Thoracic aorta (tissue), 2 donors: ENCODE data around the gene MUL1. TPM values are rescaled to one million over a fixed set of nuclear protein-coding genes. Genes with fewer than 3 reads are reported as not detected.

Source experiments
- ATAC-seq: fragments of 150-250 bp; one replicate; pipeline ENCODE4 v1.8.0; 2017; ENCODE audit warnings: low read depth; ENCODE audit not compliant: insufficient number of reproducible peaks, low FRiP score
- DNase-seq: peaks from one replicate; pipeline ENCODE4 v3.0.0-alpha.2; 2020; ENCODE audit warnings: low spot score
- H3K27ac ChIP-seq, 2 donors: fragments of 200-600 bp; sonication (generic); 1 replicate in 1 of 2; 2 replicates in 1 of 2; pipeline ENCODE4 v1.5.1; 2016; ENCODE audit warnings: mild to moderate bottlenecking in 2 of 2, moderate library complexity in 2 of 2
- H3K27me3 ChIP-seq: fragments of 200-600 bp; sonication (generic); replicated peaks from 2 replicates; pipeline ENCODE4 v1.6.0; 2016; ENCODE audit warnings: mild to moderate bottlenecking; ENCODE audit not compliant: insufficient read depth
- H3K36me3 ChIP-seq: fragments of 200-600 bp; sonication (generic); one replicate; pipeline ENCODE4 v1.5.1; 2016
- H3K4me1 ChIP-seq, 2 donors: fragments of 200-600 bp; sonication (generic); 1 replicate in 1 of 2; 2 replicates in 1 of 2; pipeline versions ENCODE4 v1.5.1 to v1.6.0; 2016; ENCODE audit warnings: low read depth in 2 of 2, mild to moderate bottlenecking in 1 of 2; ENCODE audit not compliant: control insufficient read depth in 1 of 2
- H3K4me3 ChIP-seq: fragments of 200-600 bp; sonication (generic); 2 replicates; pipeline ENCODE4 v1.5.1; 2016; ENCODE audit warnings: mild to moderate bottlenecking
- H3K9me3 ChIP-seq: fragments of 200-600 bp; sonication (generic); 2 replicates; pipeline ENCODE4 v1.5.1; 2016
- CTCF ChIP-seq: fragments of 200-600 bp; sonication (generic); IDR thresholded peaks from one replicate; pipeline ENCODE4 v1.5.1; 2019; ENCODE audit warnings: antibody characterized with exemption
- total RNA-seq, 2 donors: library from RNA; depleted of rRNA; stranded (reverse); fragments of >200 nt; gene quantifications; one replicate each; pipeline versions ENCODE4 v1.1.0 to v1.2.3, GENCODE V29; 2016

Gene MUL1
- total RNA-seq, 2 donors from 2014 or later, result 27.2 to 41.8 TPM

- Histone ChIP-seq H3K36me3 (no peaks in the 10 kb centered on the region), H3K27ac (no peak overlapping the region), H3K4me3 (no peak overlapping the region), H3K4me1 (no peaks in the 10 kb centered on the region), H3K9me3 (no peaks in the 10 kb centered on the region), H3K27me3 (peaks cover 4% of the 10 kb centered on the region)
- DNase-seq (no peak), ATAC-seq (no peak)
- no peak for TF ChIP-seq CTCF
Measured at GRCh38 chr1:20472121-20472520, 35.8 kb downstream of the MUL1 start.

GRCh38 chr1:20470194-20470593 lies 37.8 kb downstream of the MUL1 start:
- Histone ChIP-seq H3K27me3 (no peaks in the 10 kb centered on the region), H3K4me1 (no peaks in the 10 kb centered on the region), H3K9me3 (no peaks in the 10 kb centered on the region), H3K36me3 (no peaks in the 10 kb centered on the region), H3K4me3 (no peak overlapping the region), H3K27ac (no peak overlapping the region)
- ATAC-seq (no peak), DNase-seq (no peak)
- TF ChIP-seq CTCF, result no peak

- no peaks in the 10 kb centered on the region for H3K9me3 ChIP-seq
- no peak overlapping the region for H3K27ac ChIP-seq
- ATAC-seq (no peak), DNase-seq (no peak)
- H3K4me3 ChIP-seq, result no peak overlapping the region
- no peaks in the 10 kb centered on the region for H3K4me1 ChIP-seq
- H3K36me3 ChIP-seq, result no peaks in the 10 kb centered on the region
- TF ChIP-seq CTCF, result no peak
- H3K27me3 ChIP-seq, result no peaks in the 10 kb centered on the region
Measured at GRCh38 chr1:20469406-20470076, 38.4 kb downstream of the MUL1 start.

GRCh38 chr1:20466273-20466672 lies 41.7 kb downstream of the MUL1 start:
- TF ChIP-seq CTCF, result no peak
- Histone ChIP-seq H3K9me3 (no peaks in the 10 kb centered on the region), H3K36me3 (no peaks in the 10 kb centered on the region), H3K27me3 (no peaks in the 10 kb centered on the region), H3K4me1 (no peaks in the 10 kb centered on the region), H3K27ac (no peak overlapping the region), H3K4me3 (no peak overlapping the region)
- ATAC-seq (no peak), DNase-seq (no peak)

GRCh38 chr1:20465187-20465586 lies 42.8 kb downstream of the MUL1 start:
- no peak for TF ChIP-seq CTCF
- H3K27me3 ChIP-seq, result no peaks in the 10 kb centered on the region
- no peaks in the 10 kb centered on the region for H3K36me3 ChIP-seq
- H3K4me3 ChIP-seq, result no peak overlapping the region
- H3K4me1 ChIP-seq, result no peaks in the 10 kb centered on the region
- no peaks in the 10 kb centered on the region for H3K9me3 ChIP-seq
- H3K27ac ChIP-seq, result no peak overlapping the region
- DNase-seq, result no peak
- no peak for ATAC-seq
